Progenitor cell of endocrine pancreas (in vitro differentiated cells): ENCODE data around the gene GALNT9. TPM values are rescaled to one million over a fixed set of nuclear protein-coding genes. Genes with fewer than 3 reads are reported as not detected.

Experiments
- DNase-seq: peaks from one replicate; pipeline ENCODE4 v3.0.0; 2021; ENCODE audit warnings: low spot score; ENCODE audit not compliant: unreplicated experiment
- H3K27ac Mint-ChIP-seq: 2 replicates; pipeline ENCODE4 v1.8.0; 2021; ENCODE audit warnings: mild to moderate bottlenecking, moderate library complexity, mixed read lengths
- H3K27me3 Mint-ChIP-seq: 2 replicates; pipeline ENCODE4 v1.8.0; 2021; ENCODE audit warnings: mixed read lengths
- H3K36me3 Mint-ChIP-seq: 2 replicates; pipeline ENCODE4 v1.8.0; 2022; ENCODE audit warnings: mixed read lengths; ENCODE audit not compliant: insufficient read depth
- H3K4me1 Mint-ChIP-seq: 2 replicates; pipeline ENCODE4 v1.8.0; 2021; ENCODE audit warnings: low read depth, mixed read lengths
- H3K4me3 Mint-ChIP-seq: 2 replicates; pipeline ENCODE4 v1.8.0; 2021; ENCODE audit warnings: low read depth, mild to moderate bottlenecking, moderate library complexity, mixed read lengths
- H3K9me3 Mint-ChIP-seq: 2 replicates; pipeline ENCODE4 v1.8.0; 2021; ENCODE audit warnings: low read depth, mixed read lengths
- total RNA-seq: library from RNA; stranded (reverse); gene quantifications from 2 replicates; pipeline ENCODE4 v1.2.1, GENCODE V29; 2021
- TF ChIP-seq, protein P1 (sequence below): fragments of 200-600 bp; sonication (generic); IDR thresholded peaks from one replicate; pipeline ENCODE4 v1.5.0; 2021; ENCODE audit warnings: antibody characterized with exemption, mild to moderate bottlenecking; ENCODE audit not compliant: unreplicated experiment

Gene GALNT9
- total RNA-seq, 1 donor from 2014 or later: 0.36 TPM

DNA sequence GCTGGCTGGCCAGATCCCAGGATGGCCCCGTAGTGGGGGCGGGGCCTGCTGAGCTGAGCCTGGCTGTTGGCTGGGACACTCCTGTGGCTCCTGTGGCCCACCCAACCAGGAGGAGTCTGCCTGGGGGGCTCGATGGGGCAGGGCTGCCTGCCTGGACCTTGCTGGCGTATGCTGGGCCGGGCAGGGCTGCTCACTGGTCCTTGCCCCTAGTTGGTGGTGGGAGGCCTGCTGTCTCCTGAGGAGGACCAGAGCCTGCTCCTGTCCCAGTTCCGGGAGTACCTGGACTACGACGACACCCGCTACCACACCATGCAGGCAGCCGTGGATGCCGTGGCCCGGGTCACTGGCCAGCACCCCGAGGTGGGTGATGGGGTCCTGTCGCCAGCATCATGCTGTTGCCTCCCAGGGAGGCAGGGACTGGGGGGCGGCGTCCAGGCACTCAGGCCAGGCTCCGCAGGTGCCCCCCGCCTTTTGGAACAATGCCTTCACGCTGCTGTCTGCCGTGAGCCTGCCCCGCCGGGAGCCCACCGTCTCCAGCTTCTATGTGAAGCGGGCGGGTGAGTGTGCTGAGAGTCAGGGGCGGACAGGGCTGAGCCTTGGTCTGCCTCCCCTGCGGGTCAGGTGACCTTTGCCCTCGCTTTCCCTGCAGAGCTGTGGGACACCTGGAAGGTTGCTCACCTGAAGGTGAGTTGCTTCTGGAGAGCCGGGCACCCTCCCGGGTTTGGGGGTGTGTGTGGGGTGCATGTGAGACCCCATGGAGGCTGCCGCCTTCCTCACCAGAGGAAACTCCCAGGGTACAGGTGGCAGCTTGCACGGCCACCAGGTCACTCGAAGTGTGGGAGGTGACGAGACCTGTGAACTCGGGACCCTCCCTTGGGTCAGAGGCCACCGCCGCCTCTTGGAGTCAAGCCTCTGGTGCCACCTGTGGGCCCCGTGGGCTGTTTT, 181.7 kb downstream of the GALNT9 start:
- peaks cover 4% of the 10 kb centered on the region for H3K36me3 Mint-ChIP-seq
- H3K4me1 Mint-ChIP-seq: peaks cover 11% of the 10 kb centered on the region

DNA sequence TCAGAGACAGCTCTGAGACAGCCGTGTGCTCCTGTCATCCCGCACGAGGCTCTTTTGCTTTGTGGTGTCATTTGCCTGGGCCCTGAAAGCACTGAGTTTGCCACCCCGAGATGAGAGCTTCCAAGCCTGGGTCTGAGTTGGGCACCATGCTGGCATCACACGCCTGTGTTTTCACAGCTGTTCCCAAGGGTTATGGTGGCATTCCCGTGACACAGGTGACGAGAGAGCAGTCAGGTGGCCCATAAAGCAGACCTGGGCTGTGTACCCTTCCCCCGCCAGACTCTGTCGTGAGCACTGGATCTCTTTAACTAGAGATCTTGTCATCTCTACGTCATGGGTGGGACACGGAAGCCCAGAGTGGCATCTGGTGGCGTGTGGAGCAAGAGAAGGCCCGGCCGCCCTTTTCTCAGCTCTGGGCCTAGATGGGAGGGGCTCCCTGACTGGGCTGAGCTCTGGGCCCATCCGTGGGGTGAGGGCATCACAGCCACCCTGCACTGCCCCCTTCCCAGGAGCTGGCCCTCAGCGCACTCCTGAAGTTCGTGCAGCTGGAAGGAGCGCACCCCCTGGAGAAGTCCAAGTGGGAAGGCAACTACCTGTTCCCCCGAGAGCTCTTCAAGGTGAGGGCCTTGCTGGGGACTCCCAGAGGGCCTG, 182.5 kb downstream of the GALNT9 start:
- no peak for DNase-seq
- Mint-ChIP-seq H3K27ac (no peak overlapping the region), H3K4me1 (peaks cover 11% of the 10 kb centered on the region), H3K36me3 (peaks cover 4% of the 10 kb centered on the region), H3K9me3 (no peaks in the 10 kb centered on the region), H3K27me3 (peaks cover 3% of the 10 kb centered on the region), H3K4me3 (peak overlapping the region; percentile 40)
- TF ChIP-seq, protein P1, sequence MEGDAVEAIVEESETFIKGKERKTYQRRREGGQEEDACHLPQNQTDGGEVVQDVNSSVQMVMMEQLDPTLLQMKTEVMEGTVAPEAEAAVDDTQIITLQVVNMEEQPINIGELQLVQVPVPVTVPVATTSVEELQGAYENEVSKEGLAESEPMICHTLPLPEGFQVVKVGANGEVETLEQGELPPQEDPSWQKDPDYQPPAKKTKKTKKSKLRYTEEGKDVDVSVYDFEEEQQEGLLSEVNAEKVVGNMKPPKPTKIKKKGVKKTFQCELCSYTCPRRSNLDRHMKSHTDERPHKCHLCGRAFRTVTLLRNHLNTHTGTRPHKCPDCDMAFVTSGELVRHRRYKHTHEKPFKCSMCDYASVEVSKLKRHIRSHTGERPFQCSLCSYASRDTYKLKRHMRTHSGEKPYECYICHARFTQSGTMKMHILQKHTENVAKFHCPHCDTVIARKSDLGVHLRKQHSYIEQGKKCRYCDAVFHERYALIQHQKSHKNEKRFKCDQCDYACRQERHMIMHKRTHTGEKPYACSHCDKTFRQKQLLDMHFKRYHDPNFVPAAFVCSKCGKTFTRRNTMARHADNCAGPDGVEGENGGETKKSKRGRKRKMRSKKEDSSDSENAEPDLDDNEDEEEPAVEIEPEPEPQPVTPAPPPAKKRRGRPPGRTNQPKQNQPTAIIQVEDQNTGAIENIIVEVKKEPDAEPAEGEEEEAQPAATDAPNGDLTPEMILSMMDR: no peak

More for the DNA sequence above, 181.7 kb downstream of the GALNT9 start:
- H3K4me3 Mint-ChIP-seq: no peak overlapping the region
- peaks cover 3% of the 10 kb centered on the region for H3K27me3 Mint-ChIP-seq
- H3K9me3 Mint-ChIP-seq: no peaks in the 10 kb centered on the region
- DNase-seq: peak; percentile 9
- no peak overlapping the region for H3K27ac Mint-ChIP-seq
- TF ChIP-seq, protein P1: no peak

Other genes starting within 250 kb of the GALNT9 start
- 28.1 and 29.4 TPM in 2 replicates for gene DDX51, start 185.3 kb downstream of the GALNT9 start, total RNA-seq
- 27.0 and 27.3 TPM in 2 replicates for gene NOC4L, start 185.1 kb downstream of the GALNT9 start, total RNA-seq
- gene FBRSL1, start 160.6 kb upstream of the GALNT9 start, total RNA-seq: 195 and 199 TPM in 2 replicates